Mesodermal cell (in vitro differentiated cells): Measurements from ENCODE around the gene IL1RAPL1.

Source experiments
- H3K27ac ChIP-seq: 2 replicates; pipeline ENCODE4 v1.7.0; 2013; ENCODE audit warnings: mild to moderate bottlenecking, low read depth, low read length, moderate library complexity; ENCODE audit not compliant: severe bottlenecking
- H3K36me3 ChIP-seq: 2 replicates; pipeline ENCODE4 v1.7.1; 2013; ENCODE audit warnings: mild to moderate bottlenecking, low read length, moderate library complexity; ENCODE audit not compliant: control insufficient read depth, insufficient read depth
- H3K4me1 ChIP-seq: one replicate; pipeline ENCODE4 v1.7.1; 2013; ENCODE audit warnings: mild to moderate bottlenecking, low read length; ENCODE audit not compliant: insufficient read depth, control insufficient read depth, poor library complexity, severe bottlenecking
- H3K4me3 ChIP-seq: 2 replicates; pipeline ENCODE4 v1.7.0; 2013; ENCODE audit warnings: low read length, control low read depth, mild to moderate bottlenecking; ENCODE audit not compliant: insufficient read depth, poor library complexity, severe bottlenecking; ENCODE audit errors: extremely low read depth
- H3K9me3 ChIP-seq: 2 replicates; pipeline ENCODE4 v1.7.1; 2013; ENCODE audit warnings: mild to moderate bottlenecking, low read length, moderate library complexity; ENCODE audit not compliant: control insufficient read depth
- WGBS, 2 experiments: methylation state at CpG; one replicate each; pipeline ENCODE4 v1.1.5; 2013; ENCODE audit warnings: missing lambda C conversion rate in 2 of 2; ENCODE audit not compliant: insufficient coverage in 2 of 2; 5-methylcytosine and 5-hydroxymethylcytosine counted together

Gene IL1RAPL1

DNA sequence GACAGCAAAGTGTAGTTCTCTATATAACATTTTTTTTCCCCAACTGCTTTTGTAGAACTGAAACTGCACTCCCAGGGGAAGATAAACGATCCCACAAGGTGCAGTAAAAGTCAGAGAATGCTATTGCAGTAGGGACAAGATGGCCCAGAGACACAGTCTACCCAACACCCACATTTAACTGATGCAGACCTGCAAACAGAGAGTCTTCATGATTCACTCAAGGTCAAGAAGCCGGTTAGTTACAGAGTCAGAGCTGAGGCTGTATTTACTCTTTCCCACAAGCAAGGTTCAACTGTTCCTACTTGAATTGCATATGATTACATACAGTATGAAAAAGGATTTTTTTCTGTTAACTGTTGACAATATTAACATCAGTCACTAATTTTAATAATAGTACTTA, 654.6 kb downstream of the IL1RAPL1 start:
- Histone ChIP-seq H3K9me3 (no peaks in the 10 kb centered on the region), H3K27ac (no peak overlapping the region), H3K36me3 (no peaks in the 10 kb centered on the region), H3K4me3 (no peak overlapping the region), H3K4me1 (no peaks in the 10 kb centered on the region)
- WGBS, 2 experiments, result no CpG with 5 or more reads among the region's 2 CpGs

DNA sequence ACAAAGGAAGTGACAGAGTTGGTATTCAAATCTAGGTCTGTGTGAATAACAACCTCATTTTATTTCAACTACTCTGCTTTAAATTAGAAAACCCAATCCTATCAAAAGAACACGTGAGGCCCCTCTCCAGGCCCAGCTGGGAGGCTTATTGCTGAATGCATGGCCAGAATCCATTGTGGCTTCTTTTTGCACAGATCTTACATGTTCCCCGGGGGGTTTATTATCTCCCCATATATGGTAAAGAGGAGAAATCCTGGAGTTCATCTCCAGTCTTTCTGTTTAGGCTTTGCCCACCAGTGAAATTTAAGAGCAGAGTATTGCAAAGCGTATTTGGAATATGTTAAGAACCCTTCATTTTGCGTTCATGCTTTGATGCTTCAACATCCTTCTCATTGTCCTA, 655.6 kb downstream of the IL1RAPL1 start:
- Histone ChIP-seq H3K4me3 (no peak overlapping the region), H3K27ac (no peak overlapping the region), H3K36me3 (no peaks in the 10 kb centered on the region), H3K9me3 (no peaks in the 10 kb centered on the region), H3K4me1 (no peaks in the 10 kb centered on the region)
- WGBS, 2 experiments, result 57 to 100% methylated on average over 1 of the region's 4 CpGs

DNA sequence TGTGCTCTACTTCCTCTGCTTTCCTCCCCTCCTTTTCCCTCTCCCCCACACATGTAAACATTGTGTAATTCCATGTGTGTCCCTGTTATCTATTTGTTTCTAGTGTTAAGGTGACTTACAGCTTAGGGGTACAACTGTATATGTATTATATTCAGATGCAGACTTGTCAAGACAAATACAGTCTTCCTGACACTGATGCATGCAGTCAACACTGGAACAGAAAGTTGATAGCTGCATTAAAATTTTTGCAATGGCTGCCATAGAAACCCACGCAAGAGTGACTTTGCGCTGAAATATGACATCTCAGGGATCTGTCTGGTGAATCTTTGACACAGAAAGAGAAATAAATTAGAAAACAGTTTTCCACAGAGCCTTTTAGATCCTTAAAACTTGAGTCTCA, 656.7 kb downstream of the IL1RAPL1 start:
- Histone ChIP-seq H3K36me3 (no peaks in the 10 kb centered on the region), H3K4me3 (no peak overlapping the region), H3K27ac (no peak overlapping the region), H3K4me1 (no peaks in the 10 kb centered on the region), H3K9me3 (no peaks in the 10 kb centered on the region)
- WGBS, 2 experiments, result no CpG with 5 or more reads among the region's 2 CpGs

DNA sequence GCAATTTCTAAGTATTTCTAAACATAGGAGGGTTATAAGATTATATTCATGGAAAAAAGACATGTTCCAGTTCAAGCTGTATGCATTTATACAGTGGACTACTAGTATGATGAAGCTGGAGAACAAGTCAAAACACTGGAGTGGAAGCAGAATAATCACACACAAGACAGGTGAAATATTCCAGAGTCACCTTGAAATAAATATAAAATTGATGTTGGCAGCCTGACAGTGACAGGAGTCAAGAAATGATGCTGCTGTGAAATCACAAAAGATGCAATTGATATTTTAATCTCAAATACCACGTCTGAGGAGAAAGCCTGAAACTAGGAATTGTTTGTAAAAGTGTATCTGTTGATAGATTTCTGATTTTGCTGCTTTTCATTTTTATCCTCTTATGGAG, 667.3 kb downstream of the IL1RAPL1 start:
- Histone ChIP-seq H3K4me3 (no peak overlapping the region), H3K27ac (no peak overlapping the region), H3K4me1 (no peaks in the 10 kb centered on the region), H3K36me3 (no peaks in the 10 kb centered on the region), H3K9me3 (no peaks in the 10 kb centered on the region)
- no CpG with 5 or more reads among the region's 1 CpG for WGBS, 2 experiments

DNA sequence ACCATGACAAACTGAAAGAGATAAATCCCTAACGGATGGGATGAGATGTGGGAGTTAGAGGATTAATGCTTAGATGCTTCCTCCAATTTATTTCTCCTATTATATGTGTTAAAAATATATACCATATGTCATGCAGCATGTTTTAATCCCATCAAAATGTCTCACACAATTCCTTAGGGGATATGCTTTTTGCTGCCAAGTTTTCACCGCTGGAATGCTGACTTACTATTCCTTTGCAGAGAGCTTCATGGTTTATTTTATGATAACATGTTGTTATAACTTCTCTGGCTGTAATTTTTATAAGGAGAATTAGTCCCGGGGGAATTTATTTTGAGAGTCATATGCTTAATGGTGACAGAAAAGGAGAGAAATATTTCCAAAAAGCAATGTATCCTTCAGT, 670.3 kb downstream of the IL1RAPL1 start:
- WGBS, 2 experiments, result no CpG with 5 or more reads among the region's 3 CpGs
- H3K36me3 ChIP-seq, result no peaks in the 10 kb centered on the region
- no peak overlapping the region for H3K4me3 ChIP-seq
- no peaks in the 10 kb centered on the region for H3K9me3 ChIP-seq
- H3K27ac ChIP-seq, result no peak overlapping the region
- H3K4me1 ChIP-seq, result no peaks in the 10 kb centered on the region

DNA sequence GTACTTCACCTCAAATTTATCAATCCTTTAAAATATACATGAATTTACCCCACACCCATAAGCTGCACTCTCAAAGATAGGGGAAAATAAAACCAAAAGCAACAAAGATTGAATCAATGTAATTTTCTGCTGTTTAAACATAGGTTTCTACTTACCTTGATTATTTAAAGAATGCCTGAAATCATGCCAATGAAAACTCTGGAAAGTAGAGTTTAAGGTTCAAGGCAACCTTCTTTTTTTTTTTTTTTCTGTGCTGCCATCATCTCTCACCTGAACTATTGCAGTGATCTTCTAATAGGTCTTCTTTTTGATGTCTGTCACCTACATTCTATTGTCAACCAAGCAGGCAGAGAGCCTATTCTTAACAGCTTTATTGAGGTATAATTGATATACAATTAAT, 682.1 kb downstream of the IL1RAPL1 start:
- Histone ChIP-seq H3K27ac (no peak overlapping the region), H3K4me1 (no peaks in the 10 kb centered on the region), H3K9me3 (no peaks in the 10 kb centered on the region), H3K36me3 (no peaks in the 10 kb centered on the region), H3K4me3 (no peak overlapping the region)

DNA sequence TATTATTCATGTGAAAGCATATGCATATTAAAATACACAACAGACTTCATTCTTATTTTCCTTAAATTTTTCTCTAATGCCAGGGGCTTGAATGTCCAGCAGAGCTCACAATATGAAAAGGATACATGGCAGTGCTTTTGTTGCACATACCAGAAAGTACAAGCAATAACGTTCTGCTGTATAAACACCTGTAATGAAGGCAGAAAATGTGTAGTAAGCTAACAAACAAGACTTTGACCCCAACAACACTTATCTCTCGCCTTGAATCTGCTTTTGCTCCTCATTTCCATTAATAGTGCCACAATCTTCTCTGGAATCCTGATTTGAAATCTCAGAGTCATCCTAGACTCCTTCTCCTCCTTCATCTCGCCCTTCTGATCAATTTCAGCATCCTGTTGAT, 687.3 kb downstream of the IL1RAPL1 start:
- no peaks in the 10 kb centered on the region for H3K36me3 ChIP-seq
- H3K4me3 ChIP-seq, result no peak overlapping the region
- 75 to 82% methylated on average over 2 of the region's 3 CpGs for WGBS, 2 experiments
- no peak overlapping the region for H3K27ac ChIP-seq
- no peaks in the 10 kb centered on the region for H3K4me1 ChIP-seq
- H3K9me3 ChIP-seq, result no peaks in the 10 kb centered on the region

DNA sequence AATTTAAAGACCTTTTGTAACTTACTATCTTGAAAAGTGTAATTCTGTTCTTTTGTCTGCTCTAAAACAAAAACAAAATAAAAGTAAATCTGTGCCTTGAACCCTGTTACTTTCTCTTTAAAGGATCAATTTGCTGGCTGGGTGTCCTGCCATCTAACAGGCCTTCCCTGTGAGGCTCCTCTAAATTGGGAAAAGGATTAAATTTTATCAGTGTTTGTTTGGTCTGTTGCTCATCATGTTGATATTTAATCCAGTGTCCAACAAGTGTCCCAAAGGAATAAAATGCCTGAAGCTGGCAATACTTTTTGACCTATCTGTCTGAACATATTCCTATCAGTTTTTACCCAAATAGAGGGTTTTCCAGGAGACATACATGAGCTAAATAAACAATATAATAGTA, 688.7 kb downstream of the IL1RAPL1 start:
- Histone ChIP-seq H3K36me3 (no peaks in the 10 kb centered on the region), H3K4me1 (no peaks in the 10 kb centered on the region), H3K9me3 (no peaks in the 10 kb centered on the region), H3K27ac (no peak overlapping the region), H3K4me3 (no peak overlapping the region)

DNA sequence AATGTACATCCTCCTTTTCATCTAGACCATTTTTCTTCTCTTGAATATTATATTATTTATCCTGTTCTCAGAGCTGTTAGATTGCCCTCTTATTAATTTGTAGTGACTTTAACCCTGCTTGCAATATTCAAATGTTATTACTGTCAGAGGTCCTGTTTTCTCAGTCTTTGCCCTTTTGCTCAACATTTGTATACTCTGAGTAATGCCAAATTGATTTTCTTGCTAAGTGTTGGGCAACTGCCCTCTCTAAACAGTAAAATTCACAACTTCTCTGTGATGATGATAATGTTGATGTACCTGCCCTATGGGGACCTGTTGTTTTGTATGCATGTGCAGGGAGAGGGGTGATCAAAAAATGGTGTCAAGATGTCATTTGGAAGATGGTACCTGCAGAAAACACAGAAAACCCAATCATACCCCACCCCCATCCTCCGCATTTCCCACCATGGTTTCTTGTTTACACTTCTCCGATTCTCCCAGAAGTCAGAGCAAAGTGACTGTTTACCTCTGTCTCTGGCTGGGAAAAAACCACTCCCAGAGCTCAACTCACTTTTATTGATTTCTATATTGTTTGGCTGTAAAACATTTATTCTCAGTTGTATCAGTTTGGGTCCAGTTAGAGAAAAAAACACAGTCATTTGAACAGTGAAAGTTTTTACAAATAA, 694.0 kb downstream of the IL1RAPL1 start:
- Histone ChIP-seq H3K9me3 (no peaks in the 10 kb centered on the region), H3K4me3 (no peak overlapping the region), H3K27ac (no peak overlapping the region), H3K4me1 (no peaks in the 10 kb centered on the region), H3K36me3 (no peaks in the 10 kb centered on the region)
- WGBS, 2 experiments, result no CpG with 5 or more reads among the region's 2 CpGs

DNA sequence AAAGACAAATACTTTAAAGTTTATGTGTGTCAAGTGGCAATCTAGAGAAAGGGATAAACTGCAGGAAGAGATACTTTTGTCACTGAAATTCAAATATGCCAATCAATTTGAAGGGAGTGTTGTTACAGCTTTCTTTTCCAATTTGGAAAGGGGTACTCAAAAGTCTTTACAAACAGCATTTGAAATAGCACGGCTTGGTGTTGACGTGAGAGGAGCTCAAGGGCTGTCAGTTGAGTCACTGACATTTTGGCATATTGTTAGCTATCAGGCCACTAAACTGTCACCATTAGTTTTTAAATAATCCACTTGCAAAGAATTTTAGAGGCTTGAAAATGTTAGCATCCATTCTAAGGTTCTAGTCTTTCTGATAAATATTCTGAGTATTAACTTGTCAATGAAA, 698.4 kb downstream of the IL1RAPL1 start:
- Histone ChIP-seq H3K4me1 (no peaks in the 10 kb centered on the region), H3K4me3 (no peak overlapping the region), H3K27ac (no peak overlapping the region), H3K9me3 (no peaks in the 10 kb centered on the region), H3K36me3 (no peaks in the 10 kb centered on the region)
- WGBS, 2 experiments, result no CpG with 5 or more reads among the region's 2 CpGs

DNA sequence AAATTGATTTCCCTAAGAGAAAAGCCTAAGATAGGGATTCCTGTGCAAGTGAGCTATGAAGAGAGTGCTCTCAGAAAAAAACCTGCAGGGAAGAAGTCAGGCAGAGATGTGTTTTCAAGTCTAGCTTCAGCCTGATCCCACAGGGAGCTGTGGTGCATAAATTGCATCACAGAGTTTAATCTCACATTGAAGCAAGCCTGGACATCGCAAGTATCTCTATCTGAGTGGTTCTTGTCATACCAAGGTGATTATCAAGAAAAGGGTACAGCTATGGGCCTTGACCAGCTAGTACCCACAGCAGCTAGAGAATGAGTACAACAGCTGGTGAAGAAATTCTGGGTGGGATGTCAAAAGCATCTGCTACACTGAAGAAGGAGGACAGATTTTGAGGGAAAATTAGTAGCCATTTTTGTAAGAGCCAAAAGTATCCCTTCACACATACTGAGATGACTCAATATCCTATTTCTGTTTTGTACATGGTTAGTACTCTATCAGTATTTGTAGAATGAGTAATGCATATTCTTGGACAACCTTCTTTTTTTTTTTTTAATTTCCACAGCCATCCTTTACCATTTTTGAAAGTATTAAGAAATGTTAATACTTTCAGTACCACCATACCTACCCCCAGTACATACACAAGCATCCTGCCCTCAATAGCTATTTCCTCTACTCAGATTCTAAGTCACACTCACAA, 708.9 kb downstream of the IL1RAPL1 start:
- H3K4me1 ChIP-seq, result no peaks in the 10 kb centered on the region
- WGBS, 2 experiments, result 83 to 100% methylated on average over 1 of the region's 1 CpG
- no peak overlapping the region for H3K27ac ChIP-seq
- H3K4me3 ChIP-seq, result no peak overlapping the region
- H3K9me3 ChIP-seq, result no peaks in the 10 kb centered on the region
- H3K36me3 ChIP-seq, result no peaks in the 10 kb centered on the region
